ENCODE measurements around the gene MYH7B.

Gene MYH7B

DNA sequence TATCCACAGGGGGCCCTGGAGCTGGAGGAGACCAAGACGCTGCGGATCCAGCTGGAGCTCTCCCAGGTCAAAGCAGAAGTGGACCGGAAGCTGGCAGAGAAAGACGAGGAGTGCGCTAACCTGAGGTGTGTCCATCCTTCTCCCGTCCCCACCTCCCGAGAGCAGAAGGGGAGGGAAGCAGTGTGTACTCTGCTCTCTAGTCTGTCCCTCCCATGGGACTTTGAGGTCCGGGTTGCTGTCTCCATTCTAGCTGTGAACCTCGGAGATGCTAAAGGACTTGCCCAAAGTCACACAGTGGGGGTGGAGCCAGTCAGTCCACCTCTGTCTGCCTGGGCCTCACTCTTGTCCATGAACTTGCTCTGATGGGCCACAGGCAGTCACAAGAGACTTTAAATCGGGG lies 44.1 kb downstream of the MYH7B start:
- H3K9me3 ChIP-seq (ENCODE audit: severe bottlenecking) = no peaks in the 10 kb centered on the region
- H3K36me3 ChIP-seq (ENCODE audit: low read depth) = peaks cover 58% of the 10 kb centered on the region
- H3K27ac ChIP-seq (ENCODE audit: poor library complexity, severe bottlenecking) = no peak overlapping the region
- no peak overlapping the region for H3K4me3 ChIP-seq (ENCODE audit: severe bottlenecking)
- no peaks in the 10 kb centered on the region for H3K4me1 ChIP-seq (ENCODE audit: insufficient read depth, poor library complexity, severe bottlenecking)
- DNase-seq (ENCODE audit: low spot score) = no peak
- H3K27me3 ChIP-seq (ENCODE audit: insufficient read depth, poor library complexity, severe bottlenecking) = no peaks in the 10 kb centered on the region
- TF ChIP-seq, protein P1, sequence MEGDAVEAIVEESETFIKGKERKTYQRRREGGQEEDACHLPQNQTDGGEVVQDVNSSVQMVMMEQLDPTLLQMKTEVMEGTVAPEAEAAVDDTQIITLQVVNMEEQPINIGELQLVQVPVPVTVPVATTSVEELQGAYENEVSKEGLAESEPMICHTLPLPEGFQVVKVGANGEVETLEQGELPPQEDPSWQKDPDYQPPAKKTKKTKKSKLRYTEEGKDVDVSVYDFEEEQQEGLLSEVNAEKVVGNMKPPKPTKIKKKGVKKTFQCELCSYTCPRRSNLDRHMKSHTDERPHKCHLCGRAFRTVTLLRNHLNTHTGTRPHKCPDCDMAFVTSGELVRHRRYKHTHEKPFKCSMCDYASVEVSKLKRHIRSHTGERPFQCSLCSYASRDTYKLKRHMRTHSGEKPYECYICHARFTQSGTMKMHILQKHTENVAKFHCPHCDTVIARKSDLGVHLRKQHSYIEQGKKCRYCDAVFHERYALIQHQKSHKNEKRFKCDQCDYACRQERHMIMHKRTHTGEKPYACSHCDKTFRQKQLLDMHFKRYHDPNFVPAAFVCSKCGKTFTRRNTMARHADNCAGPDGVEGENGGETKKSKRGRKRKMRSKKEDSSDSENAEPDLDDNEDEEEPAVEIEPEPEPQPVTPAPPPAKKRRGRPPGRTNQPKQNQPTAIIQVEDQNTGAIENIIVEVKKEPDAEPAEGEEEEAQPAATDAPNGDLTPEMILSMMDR (IDR thresholded peaks at IDR 0.05; ENCODE audit: poor library complexity, severe bottlenecking) = no peak
- ATAC-seq (ENCODE audit: low read depth) = no peak

GRCh38 chr20:35000311-35000921 lies 44.7 kb downstream of the MYH7B start:
- ATAC-seq (ENCODE audit: low read depth) = no peak

GRCh38 chr20:35000922-35001595 lies 45.4 kb downstream of the MYH7B start:
- Histone ChIP-seq H3K9me3 (ENCODE audit: severe bottlenecking) (no peaks in the 10 kb centered on the region), H3K4me1 (ENCODE audit: insufficient read depth, poor library complexity, severe bottlenecking) (no peaks in the 10 kb centered on the region), H3K27ac (ENCODE audit: poor library complexity, severe bottlenecking) (no peak overlapping the region), H3K36me3 (ENCODE audit: low read depth) (peaks cover 67% of the 10 kb centered on the region), H3K4me3 (ENCODE audit: severe bottlenecking) (no peak overlapping the region), H3K27me3 (ENCODE audit: insufficient read depth, poor library complexity, severe bottlenecking) (no peaks in the 10 kb centered on the region)
- ATAC-seq (ENCODE audit: low read depth) (no peak), DNase-seq (ENCODE audit: low spot score) (peak; percentile 83)
- TF ChIP-seq, protein P1 (IDR thresholded peaks at IDR 0.05; ENCODE audit: poor library complexity, severe bottlenecking) = no peak

More at GRCh38 chr20:35000311-35000921, 44.7 kb downstream of the MYH7B start:
- H3K27ac ChIP-seq (ENCODE audit: poor library complexity, severe bottlenecking) = no peak overlapping the region
- H3K9me3 ChIP-seq (ENCODE audit: severe bottlenecking) = no peaks in the 10 kb centered on the region
- no peaks in the 10 kb centered on the region for H3K27me3 ChIP-seq (ENCODE audit: insufficient read depth, poor library complexity, severe bottlenecking)
- H3K36me3 ChIP-seq (ENCODE audit: low read depth) = peaks cover 65% of the 10 kb centered on the region
- no peak overlapping the region for H3K4me3 ChIP-seq (ENCODE audit: severe bottlenecking)
- TF ChIP-seq, protein P1 (IDR thresholded peaks at IDR 0.05; ENCODE audit: poor library complexity, severe bottlenecking) = no peak
- no peaks in the 10 kb centered on the region for H3K4me1 ChIP-seq (ENCODE audit: insufficient read depth, poor library complexity, severe bottlenecking)
- DNase-seq (ENCODE audit: low spot score) = no peak

GRCh38 chr20:35001596-35002362 lies 46.1 kb downstream of the MYH7B start:
- TF ChIP-seq, protein P1 (IDR thresholded peaks at IDR 0.05; ENCODE audit: poor library complexity, severe bottlenecking) = peak; percentile 48
- Histone ChIP-seq H3K27me3 (ENCODE audit: insufficient read depth, poor library complexity, severe bottlenecking) (no peaks in the 10 kb centered on the region), H3K4me3 (ENCODE audit: severe bottlenecking) (no peak overlapping the region), H3K27ac (ENCODE audit: poor library complexity, severe bottlenecking) (no peak overlapping the region), H3K36me3 (ENCODE audit: low read depth) (peaks cover 75% of the 10 kb centered on the region), H3K4me1 (ENCODE audit: insufficient read depth, poor library complexity, severe bottlenecking) (no peaks in the 10 kb centered on the region), H3K9me3 (ENCODE audit: severe bottlenecking) (no peaks in the 10 kb centered on the region)
- ATAC-seq (ENCODE audit: low read depth) (no peak), DNase-seq (ENCODE audit: low spot score) (peak; percentile 86)

Measured in RWPE2 (cell line).